ENCODE results near the gene RTF1. TPM values are rescaled to one million over a fixed set of nuclear protein-coding genes. Genes with fewer than 3 reads are reported as not detected.

The RTF1 gene
- polyA plus RNA-seq, 3 donors, result 11.2 to 19.1 (median 15.0) TPM

GRCh38 chr15:41499109-41499851, 82.4 kb downstream of the RTF1 start:
- Histone ChIP-seq H3K27me3 (ENCODE audit: control insufficient read depth in 2 of 2, insufficient read depth in 2 of 2, low read length in 2 of 2) (peaks cover 55 to 99% of the 10 kb centered on the region in 2 donors), H3K9ac (ENCODE audit: insufficient read depth, low read length, poor library complexity, severe bottlenecking) (no peak overlapping the region), H3K4me1 (ENCODE audit: control insufficient read depth in 1 of 2, insufficient read depth in 2 of 2, low read length in 2 of 2) (peaks cover 41 to 45% of the 10 kb centered on the region in 2 donors), H2AFZ (ENCODE audit: insufficient read depth, low read depth, low read length, poor library complexity, severe bottlenecking) (no peak overlapping the region), H3K4me3 (replicated peaks in 1 of 3; ENCODE audit: low read depth in 2 of 3, low read length in 3 of 3) (no peak overlapping the region), H3K4me2 (replicated peaks; ENCODE audit: extremely low read depth, low read length, poor library complexity, severe bottlenecking) (no peak overlapping the region), H3K79me2 (ENCODE audit: insufficient read depth, low read length) (no peaks in the 10 kb centered on the region), H4K20me1 (ENCODE audit: insufficient read depth, low read length) (no peaks in the 10 kb centered on the region), H3K27ac (ENCODE audit: low read depth in 1 of 2, low read length in 2 of 2) (no peak overlapping the region), H3K36me3 (replicated peaks in 1 of 2; ENCODE audit: control insufficient read depth in 1 of 2, insufficient read depth in 2 of 2, low read length in 2 of 2) (no peaks in the 10 kb centered on the region), H3K9me3 (replicated peaks in 1 of 2; ENCODE audit: control insufficient read depth in 1 of 2, insufficient read depth in 1 of 2, low read length in 2 of 2) (peaks cover 0 to 4% of the 10 kb centered on the region in 2 donors)
- no peak overlapping the region for H3K27ac Mint-ChIP-seq
- WGBS (ENCODE audit: insufficient coverage), result 89% methylated on average over 4 of the region's 6 CpGs
- intact Hi-C loops (cut with micrococcal nuclease), result no loop called here
- peaks cover 84 to 97% (median 96%) of the 10 kb centered on the region in 3 donors for H3K27me3 Mint-ChIP-seq (ENCODE audit: low read depth in 3 of 3)
- TF ChIP-seq CTCF (IDR thresholded peaks at IDR 0.05), result no peak
- peaks cover 38% of the 10 kb centered on the region for H3K4me1 Mint-ChIP-seq
- H3K9me3 Mint-ChIP-seq, result peaks cover 0 to 33% (median 5%) of the 10 kb centered on the region in 7 donors
- DNase-seq, result no peak
- peaks cover 4 to 10% of the 10 kb centered on the region in 2 donors for H3K36me3 Mint-ChIP-seq
- peak overlapping the region in 1 of 2 donors; percentile 44 for H3K4me3 Mint-ChIP-seq

GRCh38 chr15:41501191-41501917, 84.5 kb downstream of the RTF1 start:
- no peak overlapping the region for H3K9ac ChIP-seq (ENCODE audit: insufficient read depth, low read length, poor library complexity, severe bottlenecking)
- no peaks in the 10 kb centered on the region for H3K36me3 ChIP-seq (replicated peaks in 1 of 2; ENCODE audit: control insufficient read depth in 1 of 2, insufficient read depth in 2 of 2, low read length in 2 of 2)
- H3K27ac ChIP-seq (ENCODE audit: low read depth in 1 of 2, low read length in 2 of 2), result no peak overlapping the region
- peak overlapping the region; percentile 62 for H2AFZ ChIP-seq (ENCODE audit: insufficient read depth, low read depth, low read length, poor library complexity, severe bottlenecking)
- peak overlapping the region in 1 of 3 experiments; percentile 70 for H3K4me3 ChIP-seq (replicated peaks in 1 of 3; ENCODE audit: low read depth in 2 of 3, low read length in 3 of 3)
- no peaks in the 10 kb centered on the region for H3K79me2 ChIP-seq (ENCODE audit: insufficient read depth, low read length)
- peak overlapping the region in 1 of 7 donors; percentile 11 for H3K27ac Mint-ChIP-seq
- peaks cover 37 to 81% of the 10 kb centered on the region in 2 donors for H3K27me3 ChIP-seq (ENCODE audit: control insufficient read depth in 2 of 2, insufficient read depth in 2 of 2, low read length in 2 of 2)
- peaks cover 28% of the 10 kb centered on the region for H3K4me1 Mint-ChIP-seq
- no peak for DNase-seq
- no peaks in the 10 kb centered on the region for H4K20me1 ChIP-seq (ENCODE audit: insufficient read depth, low read length)
- H3K36me3 Mint-ChIP-seq, result peaks cover 4 to 10% of the 10 kb centered on the region in 2 donors
- peak overlapping the region; percentile 72 to 88 for H3K4me3 Mint-ChIP-seq
- no peak for TF ChIP-seq CTCF (IDR thresholded peaks at IDR 0.05)
- intact Hi-C loops (cut with micrococcal nuclease), result no loop called here
- peaks cover 24 to 29% of the 10 kb centered on the region in 2 donors for H3K4me1 ChIP-seq (ENCODE audit: control insufficient read depth in 1 of 2, insufficient read depth in 2 of 2, low read length in 2 of 2)
- H3K9me3 ChIP-seq (replicated peaks in 1 of 2; ENCODE audit: control insufficient read depth in 1 of 2, insufficient read depth in 1 of 2, low read length in 2 of 2), result peaks cover 0 to 4% of the 10 kb centered on the region in 2 donors
- WGBS (ENCODE audit: insufficient coverage), result 1% methylated on average over 50 of the region's 56 CpGs
- H3K9me3 Mint-ChIP-seq, result peaks cover 0 to 26% (median 4%) of the 10 kb centered on the region in 7 donors
- peak overlapping the region; percentile 77 for H3K4me2 ChIP-seq (replicated peaks; ENCODE audit: extremely low read depth, low read length, poor library complexity, severe bottlenecking)
- peaks cover 71 to 81% (median 79%) of the 10 kb centered on the region in 3 donors for H3K27me3 Mint-ChIP-seq (ENCODE audit: low read depth in 3 of 3)

Measured in CD14-positive monocyte (primary cell).